Stimulated activated CD8-positive, alpha-beta memory T cell treated with anti-CD3 and anti-CD28 coated beads, Interleukin-4, amount 100 ng/mL, for 48 hours (primary cell): ENCODE measurements around the gene TAS1R2.

Experiments
- DNase-seq: peaks from one replicate; pipeline ENCODE4 v3.0.0-alpha.2; 2020

Gene TAS1R2

GRCh38 chr1:18796950-18797349 lies 62.5 kb downstream of the TAS1R2 start:
- no peak for DNase-seq

GRCh38 chr1:18795002-18795689 lies 64.3 kb downstream of the TAS1R2 start:
- DNase-seq = no peak

- no peak for DNase-seq
Measured at GRCh38 chr1:18794561-18794960, 64.9 kb downstream of the TAS1R2 start.

- no peak for DNase-seq
Measured at GRCh38 chr1:18794051-18794450, 65.4 kb downstream of the TAS1R2 start.

GRCh38 chr1:18793164-18793563 lies 66.3 kb downstream of the TAS1R2 start:
- no peak for DNase-seq

GRCh38 chr1:18792747-18793146 lies 66.7 kb downstream of the TAS1R2 start:
- no peak for DNase-seq
